Hepatocyte (in vitro differentiated cells): ENCODE results near the gene OTOP2. TPM values are rescaled to one million over a fixed set of nuclear protein-coding genes. Genes with fewer than 3 reads are reported as not detected.
"Not testable (repeated sequence)": the region's sequence is repeated elsewhere in the genome, so short reads cannot be mapped to it uniquely, and the experiment has no call there.

ENCODE experiments used
- DNase-seq: peaks from one replicate; pipeline ENCODE4 v3.0.0-alpha.2; 2016; ENCODE audit warnings: low spot score
- H2AFZ ChIP-seq: fragments of 200-600 bp; sonication (generic); 2 replicates; pipeline ENCODE4 v1.6.0; 2016; ENCODE audit warnings: antibody characterized with exemption, mild to moderate bottlenecking
- H3K27ac ChIP-seq: fragments of 200-600 bp; sonication (generic); 2 replicates; pipeline ENCODE4 v1.5.1; 2016; ENCODE audit warnings: mild to moderate bottlenecking
- H3K27me3 ChIP-seq: fragments of 200-600 bp; sonication (generic); 2 replicates; pipeline ENCODE4 v1.6.1; 2016
- H3K36me3 ChIP-seq: fragments of 200-600 bp; sonication (generic); replicated peaks from 2 replicates; pipeline ENCODE4 v1.5.1; 2016; ENCODE audit warnings: low read depth; ENCODE audit not compliant: insufficient read depth
- H3K4me1 ChIP-seq: fragments of 200-600 bp; sonication (generic); 2 replicates; pipeline ENCODE4 v1.5.1; 2016; ENCODE audit warnings: mild to moderate bottlenecking, moderate library complexity; ENCODE audit not compliant: insufficient read depth
- H3K4me2 ChIP-seq: fragments of 200-600 bp; sonication (generic); 2 replicates; pipeline ENCODE4 v1.6.0; 2016
- H3K4me3 ChIP-seq: fragments of 200-600 bp; sonication (generic); 2 replicates; pipeline ENCODE4 v1.5.1; 2016; ENCODE audit warnings: mild to moderate bottlenecking
- H3K79me2 ChIP-seq: fragments of 200-600 bp; sonication (generic); 2 replicates; pipeline ENCODE4 v1.6.0; 2017; ENCODE audit warnings: mild to moderate bottlenecking
- H3K9me2 ChIP-seq: fragments of 200-600 bp; sonication (generic); replicated peaks from 2 replicates; pipeline ENCODE4 v1.6.0; 2017; ENCODE audit warnings: mild to moderate bottlenecking; ENCODE audit not compliant: insufficient read depth
- H3K9me3 ChIP-seq: fragments of 200-600 bp; sonication (generic); 2 replicates; pipeline ENCODE4 v1.5.1; 2016; ENCODE audit warnings: low read depth, mild to moderate bottlenecking
- H4K20me1 ChIP-seq: fragments of 200-600 bp; sonication (generic); 2 replicates; pipeline ENCODE4 v1.6.0; 2016; ENCODE audit warnings: mild to moderate bottlenecking; ENCODE audit not compliant: insufficient read depth, poor library complexity, severe bottlenecking
- EZH2 ChIP-seq: fragments of 200-600 bp; sonication (generic); IDR thresholded peaks from 2 replicates; pipeline ENCODE4 v1.6.1; 2016; ENCODE audit warnings: antibody characterized with exemption, mild to moderate bottlenecking, borderline replicate concordance
- EZH2phosphoT487 ChIP-seq: fragments of 200-600 bp; sonication (generic); IDR thresholded peaks from one replicate; pipeline ENCODE4 v1.6.1; 2018; ENCODE audit warnings: antibody characterized with exemption, mild to moderate bottlenecking, low read depth, moderate library complexity; ENCODE audit not compliant: unreplicated experiment, severe bottlenecking
- WGBS: methylation state at CpG from one replicate; pipeline ENCODE4 v1.1.6; 2016; ENCODE audit warnings: low lambda C conversion rate; ENCODE audit errors: missing lambda C conversion rate; 5-methylcytosine and 5-hydroxymethylcytosine counted together
- polyA plus RNA-seq: library from polyadenylated mRNA; unstranded; fragments of >200 nt; fragmentation: Nextera tagmentation; extraction: Ambion mirVana; gene quantifications from 2 replicates; pipeline ENCODE4 v1.2.1, GENCODE V29; 2016
- total RNA-seq: library from RNA; depleted of rRNA; stranded (reverse); fragments of >200 nt; gene quantifications from 2 replicates; pipeline ENCODE4 v1.2.3, GENCODE V29; 2014
- TF ChIP-seq, protein P1 (sequence below): fragments of 200-600 bp; sonication (generic); IDR thresholded peaks from 2 replicates; pipeline ENCODE4 v1.5.1; 2016; ENCODE audit warnings: antibody characterized with exemption, mild to moderate bottlenecking; ENCODE audit not compliant: poor library complexity

The OTOP2 gene
- total and polyA plus RNA-seq, 2 experiments from 2014 or later, result 0.19 to 1.1 TPM

GRCh38 chr17:74968361-74968780 lies 44.3 kb downstream of the OTOP2 start:
- no peak overlapping the region for H3K27ac ChIP-seq

GRCh38 chr17:74969501-74969900 lies 45.4 kb downstream of the OTOP2 start:
- not testable (repeated sequence) for H3K36me3 ChIP-seq, H3K9me3 ChIP-seq, H3K27ac ChIP-seq, H3K4me3 ChIP-seq, H3K4me2 ChIP-seq, H2AFZ ChIP-seq, H3K9me2 ChIP-seq, DNase-seq, H3K27me3 ChIP-seq, H4K20me1 ChIP-seq
- Histone ChIP-seq H3K4me1 (peaks cover 25% of the 10 kb centered on the region), H3K79me2 (peaks cover 21% of the 10 kb centered on the region)
- WGBS, result 98% methylated on average over 5 of the region's 5 CpGs

More at GRCh38 chr17:74968361-74968780, 44.3 kb downstream of the OTOP2 start:
- no peaks in the 10 kb centered on the region for H3K36me3 ChIP-seq
- peaks cover 21% of the 10 kb centered on the region for H3K79me2 ChIP-seq
- no peaks in the 10 kb centered on the region for H3K9me2 ChIP-seq
- no peak for DNase-seq
- H3K9me3 ChIP-seq, result no peaks in the 10 kb centered on the region
- no peak overlapping the region for H3K4me3 ChIP-seq
- no peak overlapping the region for H2AFZ ChIP-seq
- TF ChIP-seq EZH2phosphoT487, result no peak
- no peak for TF ChIP-seq EZH2
- TF ChIP-seq, protein P1, sequence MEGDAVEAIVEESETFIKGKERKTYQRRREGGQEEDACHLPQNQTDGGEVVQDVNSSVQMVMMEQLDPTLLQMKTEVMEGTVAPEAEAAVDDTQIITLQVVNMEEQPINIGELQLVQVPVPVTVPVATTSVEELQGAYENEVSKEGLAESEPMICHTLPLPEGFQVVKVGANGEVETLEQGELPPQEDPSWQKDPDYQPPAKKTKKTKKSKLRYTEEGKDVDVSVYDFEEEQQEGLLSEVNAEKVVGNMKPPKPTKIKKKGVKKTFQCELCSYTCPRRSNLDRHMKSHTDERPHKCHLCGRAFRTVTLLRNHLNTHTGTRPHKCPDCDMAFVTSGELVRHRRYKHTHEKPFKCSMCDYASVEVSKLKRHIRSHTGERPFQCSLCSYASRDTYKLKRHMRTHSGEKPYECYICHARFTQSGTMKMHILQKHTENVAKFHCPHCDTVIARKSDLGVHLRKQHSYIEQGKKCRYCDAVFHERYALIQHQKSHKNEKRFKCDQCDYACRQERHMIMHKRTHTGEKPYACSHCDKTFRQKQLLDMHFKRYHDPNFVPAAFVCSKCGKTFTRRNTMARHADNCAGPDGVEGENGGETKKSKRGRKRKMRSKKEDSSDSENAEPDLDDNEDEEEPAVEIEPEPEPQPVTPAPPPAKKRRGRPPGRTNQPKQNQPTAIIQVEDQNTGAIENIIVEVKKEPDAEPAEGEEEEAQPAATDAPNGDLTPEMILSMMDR, result no peak
- H3K27me3 ChIP-seq, result peaks cover 5% of the 10 kb centered on the region
- 67% methylated on average over 5 of the region's 5 CpGs for WGBS
- peaks cover 25% of the 10 kb centered on the region for H3K4me1 ChIP-seq
- H3K4me2 ChIP-seq, result peak overlapping the region; percentile 25
- no peaks in the 10 kb centered on the region for H4K20me1 ChIP-seq

DNA sequence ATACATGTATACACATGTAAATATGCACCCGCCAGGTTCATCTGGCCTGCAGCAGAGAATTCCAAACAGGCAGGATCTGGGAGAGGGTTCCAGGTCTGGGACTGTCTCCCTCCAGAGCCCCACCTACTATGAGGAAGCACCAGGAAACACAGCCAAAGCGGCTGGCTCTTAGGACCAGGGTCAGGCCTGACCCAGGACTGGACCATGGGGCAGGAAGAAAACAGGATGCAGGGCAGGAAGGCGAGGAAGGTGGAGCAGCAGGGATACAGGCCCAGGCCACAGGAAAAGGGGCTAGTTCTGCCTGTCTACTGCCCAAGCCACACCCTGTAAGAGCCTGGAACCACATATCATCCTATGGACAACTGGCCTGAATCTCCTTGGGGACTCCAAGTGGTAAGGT lies 46.3 kb downstream of the OTOP2 start:
- no peak overlapping the region for H3K27ac ChIP-seq
- no peaks in the 10 kb centered on the region for H3K9me2 ChIP-seq
- no peak overlapping the region for H2AFZ ChIP-seq
- H3K36me3 ChIP-seq, result no peaks in the 10 kb centered on the region
- H3K9me3 ChIP-seq, result no peaks in the 10 kb centered on the region
- TF ChIP-seq, protein P1, result no peak
- TF ChIP-seq EZH2 (no peak), EZH2phosphoT487 (no peak)
- no peaks in the 10 kb centered on the region for H4K20me1 ChIP-seq
- no peak for DNase-seq
- peaks cover 21% of the 10 kb centered on the region for H3K79me2 ChIP-seq
- peaks cover 11% of the 10 kb centered on the region for H3K27me3 ChIP-seq
- peak overlapping the region; percentile 99 for H3K4me2 ChIP-seq
- H3K4me1 ChIP-seq, result peaks cover 25% of the 10 kb centered on the region
- no peak overlapping the region for H3K4me3 ChIP-seq
- WGBS, result 85% methylated on average over 3 of the region's 3 CpGs

GRCh38 chr17:74971069-74971841 lies 47.2 kb downstream of the OTOP2 start:
- Histone ChIP-seq H3K36me3 (no peaks in the 10 kb centered on the region), H3K79me2 (peaks cover 21% of the 10 kb centered on the region), H4K20me1 (no peaks in the 10 kb centered on the region), H3K9me2 (no peaks in the 10 kb centered on the region), H3K27ac (peak overlapping the region; percentile 92), H3K4me2 (peak overlapping the region; percentile 99), H3K27me3 (peaks cover 11% of the 10 kb centered on the region), H3K4me1 (peaks cover 25% of the 10 kb centered on the region), H3K9me3 (no peaks in the 10 kb centered on the region), H2AFZ (no peak overlapping the region), H3K4me3 (peak overlapping the region; percentile 16)
- 61% methylated on average over 8 of the region's 8 CpGs for WGBS
- no peak for TF ChIP-seq EZH2
- TF ChIP-seq, protein P1, result no peak
- no peak for TF ChIP-seq EZH2phosphoT487
- no peak for DNase-seq
